NT2/D1 (cell line): ENCODE results near the gene ZNF385C.

Source experiments
- SUZ12 ChIP-seq: IDR thresholded peaks from 2 replicates; pipeline ENCODE4 v1.6.1; 2011; ENCODE audit not compliant: insufficient read length, insufficient read depth; ENCODE audit errors: extremely low read depth
- YY1 ChIP-seq: IDR thresholded peaks from 2 replicates; pipeline ENCODE4 v1.6.1; 2011; ENCODE audit not compliant: insufficient read length, insufficient read depth
- ZNF274 ChIP-seq: IDR thresholded peaks from 2 replicates; pipeline ENCODE4 v1.6.1; 2011; ENCODE audit warnings: mild to moderate bottlenecking, low read depth, low read length

GRCh38 chr17:42107124-42107523 is 8.9 kb upstream of the ZNF385C start:
- TF ChIP-seq YY1 (no peak), ZNF274 (no peak), SUZ12 (no peak)
